ENCODE measurements around the gene RPUSD1. TPM values are rescaled to one million over a fixed set of nuclear protein-coding genes. Genes with fewer than 3 reads are reported as not detected.

RPUSD1 gene
- total and polyA plus RNA-seq, 8 donors = 8.6 to 21.0 (median 12.1) TPM

DNA sequence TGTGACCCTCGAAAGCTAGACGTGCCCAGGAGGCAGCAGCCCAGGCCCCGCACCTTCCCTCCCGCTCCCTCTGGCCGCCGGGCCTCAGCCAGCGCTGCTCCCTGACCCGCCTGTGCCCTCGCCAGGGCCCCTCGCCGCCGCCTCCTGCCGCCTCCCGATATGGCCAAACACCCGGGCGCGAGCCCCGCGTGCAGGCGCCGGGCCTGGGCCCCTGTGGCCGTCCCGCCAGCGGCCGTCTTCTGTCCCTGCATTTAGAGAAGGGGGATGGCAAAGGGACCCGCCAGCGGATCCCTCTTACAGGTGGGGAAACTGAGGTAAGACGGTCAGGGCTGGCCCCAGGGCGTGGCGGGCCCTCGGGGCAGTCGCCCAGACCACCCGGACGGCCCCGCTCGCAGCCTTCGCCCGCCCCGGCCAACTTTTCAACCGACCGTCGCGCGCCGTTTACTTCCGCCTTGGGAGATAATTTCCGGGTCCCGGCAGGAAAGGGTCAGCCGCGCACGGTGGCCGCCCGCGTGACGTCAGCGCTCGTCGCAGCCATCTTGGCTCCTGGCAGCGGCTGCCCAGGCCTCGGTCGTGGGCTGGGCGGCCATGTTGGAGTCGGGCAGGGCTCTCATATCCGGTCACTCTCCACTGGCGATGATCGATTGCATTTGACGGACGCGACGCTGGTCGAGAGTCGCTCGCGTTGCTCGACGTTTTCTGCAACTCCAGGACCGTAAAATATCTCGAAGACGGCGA, 19.3 kb upstream of the RPUSD1 start:
- intact Hi-C loops (cut with DNase I) = no loop called here
- H3K9me3 ChIP-seq = no peaks in the 10 kb centered on the region
- TF ChIP-seq, protein P1, sequence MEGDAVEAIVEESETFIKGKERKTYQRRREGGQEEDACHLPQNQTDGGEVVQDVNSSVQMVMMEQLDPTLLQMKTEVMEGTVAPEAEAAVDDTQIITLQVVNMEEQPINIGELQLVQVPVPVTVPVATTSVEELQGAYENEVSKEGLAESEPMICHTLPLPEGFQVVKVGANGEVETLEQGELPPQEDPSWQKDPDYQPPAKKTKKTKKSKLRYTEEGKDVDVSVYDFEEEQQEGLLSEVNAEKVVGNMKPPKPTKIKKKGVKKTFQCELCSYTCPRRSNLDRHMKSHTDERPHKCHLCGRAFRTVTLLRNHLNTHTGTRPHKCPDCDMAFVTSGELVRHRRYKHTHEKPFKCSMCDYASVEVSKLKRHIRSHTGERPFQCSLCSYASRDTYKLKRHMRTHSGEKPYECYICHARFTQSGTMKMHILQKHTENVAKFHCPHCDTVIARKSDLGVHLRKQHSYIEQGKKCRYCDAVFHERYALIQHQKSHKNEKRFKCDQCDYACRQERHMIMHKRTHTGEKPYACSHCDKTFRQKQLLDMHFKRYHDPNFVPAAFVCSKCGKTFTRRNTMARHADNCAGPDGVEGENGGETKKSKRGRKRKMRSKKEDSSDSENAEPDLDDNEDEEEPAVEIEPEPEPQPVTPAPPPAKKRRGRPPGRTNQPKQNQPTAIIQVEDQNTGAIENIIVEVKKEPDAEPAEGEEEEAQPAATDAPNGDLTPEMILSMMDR (IDR thresholded peaks at IDR 0.05) = no peak
- H3K4me1 ChIP-seq = peaks cover 0 to 20% of the 10 kb centered on the region in 2 donors
- peak overlapping the region; percentile 88 to 96 for H3K27ac ChIP-seq
- no peaks in the 10 kb centered on the region for H3K36me3 ChIP-seq
- H3K27me3 ChIP-seq = peaks cover 0 to 36% of the 10 kb centered on the region in 2 donors
- ATAC-seq (peak; percentile 99), DNase-seq (peak; percentile 87 to 97 (median 96))
- peak overlapping the region; percentile 78 to 88 for H3K4me3 ChIP-seq

DNA sequence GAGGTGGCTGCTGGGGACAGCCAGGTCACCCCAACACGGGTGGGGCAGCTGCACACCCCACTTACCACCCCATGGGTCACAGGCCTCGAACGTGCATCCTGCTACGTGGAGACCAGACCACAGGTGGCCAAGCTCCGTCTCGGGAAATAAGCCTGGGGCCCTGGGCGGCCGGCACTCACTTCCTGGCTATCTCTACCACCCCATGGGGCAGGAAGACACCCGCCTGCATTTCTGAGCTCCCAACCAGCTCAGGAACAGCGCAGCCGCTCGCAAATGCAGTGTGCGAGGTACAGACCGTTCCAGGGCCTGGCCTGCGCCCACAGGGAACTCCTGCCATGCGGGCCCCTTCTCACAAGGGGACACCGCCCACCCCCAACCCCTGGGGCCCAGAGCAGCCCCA, 17.3 kb upstream of the RPUSD1 start:
- Histone ChIP-seq H3K4me1 (peaks cover 0 to 20% of the 10 kb centered on the region in 2 donors), H3K4me3 (no peak overlapping the region), H3K27ac (no peak overlapping the region), H3K9me3 (no peaks in the 10 kb centered on the region), H3K36me3 (no peaks in the 10 kb centered on the region), H3K27me3 (peaks cover 15 to 38% of the 10 kb centered on the region in 2 donors)
- no peak for DNase-seq
- ATAC-seq = no peak
- TF ChIP-seq, protein P1 (IDR thresholded peaks at IDR 0.05) = no peak
- intact Hi-C loops (cut with DNase I) = no loop called here

- Histone ChIP-seq H3K27ac (no peak overlapping the region), H3K36me3 (no peaks in the 10 kb centered on the region), H3K9me3 (no peaks in the 10 kb centered on the region), H3K27me3 (peaks cover 22 to 45% of the 10 kb centered on the region in 2 donors), H3K4me3 (no peak overlapping the region), H3K4me1 (peaks cover 0 to 20% of the 10 kb centered on the region in 2 donors)
- TF ChIP-seq, protein P1 (IDR thresholded peaks at IDR 0.05) = no peak
- intact Hi-C loops (cut with DNase I) = no loop called here
- DNase-seq (no peak), ATAC-seq (no peak)
Observed at GRCh38 chr16:804193-805048, 16.2 kb upstream of the RPUSD1 start.

DNA sequence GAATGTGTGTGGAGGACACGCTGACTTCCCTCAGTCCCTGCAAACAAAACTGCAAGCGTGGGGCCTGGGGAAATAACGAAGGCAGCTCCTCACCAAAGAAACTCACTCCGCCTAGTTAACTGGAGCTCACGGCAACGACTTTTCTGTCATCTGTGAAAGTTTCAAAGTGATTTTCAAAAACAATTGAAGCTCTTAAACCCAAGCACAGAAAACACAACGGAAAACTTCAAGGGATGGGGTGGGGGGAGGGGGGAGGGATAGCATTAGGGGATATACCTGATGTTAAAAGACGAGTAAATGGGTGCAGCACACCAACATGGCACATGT, 15.5 kb upstream of the RPUSD1 start:
- intact Hi-C loops (cut with DNase I) = no loop called here
- Histone ChIP-seq H3K9me3 (no peaks in the 10 kb centered on the region), H3K27me3 (peaks cover 22 to 52% of the 10 kb centered on the region in 2 donors), H3K27ac (no peak overlapping the region), H3K4me3 (no peak overlapping the region), H3K36me3 (no peaks in the 10 kb centered on the region), H3K4me1 (peaks cover 0 to 19% of the 10 kb centered on the region in 2 donors)
- TF ChIP-seq, protein P1 (IDR thresholded peaks at IDR 0.05) = no peak
- DNase-seq = no peak
- no peak for ATAC-seq
